ENCODE measurements around the gene MMS19.
"Not testable (repeated sequence)": the region's sequence is repeated elsewhere in the genome, so short reads cannot be mapped to it uniquely, and the experiment has no call there.

GRCh38 chr10:97479410-97479809 lies 18.8 kb downstream of the MMS19 start:
- TF ChIP-seq, protein P1, sequence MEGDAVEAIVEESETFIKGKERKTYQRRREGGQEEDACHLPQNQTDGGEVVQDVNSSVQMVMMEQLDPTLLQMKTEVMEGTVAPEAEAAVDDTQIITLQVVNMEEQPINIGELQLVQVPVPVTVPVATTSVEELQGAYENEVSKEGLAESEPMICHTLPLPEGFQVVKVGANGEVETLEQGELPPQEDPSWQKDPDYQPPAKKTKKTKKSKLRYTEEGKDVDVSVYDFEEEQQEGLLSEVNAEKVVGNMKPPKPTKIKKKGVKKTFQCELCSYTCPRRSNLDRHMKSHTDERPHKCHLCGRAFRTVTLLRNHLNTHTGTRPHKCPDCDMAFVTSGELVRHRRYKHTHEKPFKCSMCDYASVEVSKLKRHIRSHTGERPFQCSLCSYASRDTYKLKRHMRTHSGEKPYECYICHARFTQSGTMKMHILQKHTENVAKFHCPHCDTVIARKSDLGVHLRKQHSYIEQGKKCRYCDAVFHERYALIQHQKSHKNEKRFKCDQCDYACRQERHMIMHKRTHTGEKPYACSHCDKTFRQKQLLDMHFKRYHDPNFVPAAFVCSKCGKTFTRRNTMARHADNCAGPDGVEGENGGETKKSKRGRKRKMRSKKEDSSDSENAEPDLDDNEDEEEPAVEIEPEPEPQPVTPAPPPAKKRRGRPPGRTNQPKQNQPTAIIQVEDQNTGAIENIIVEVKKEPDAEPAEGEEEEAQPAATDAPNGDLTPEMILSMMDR (conservative IDR thresholded peaks at IDR 0.05): not testable (repeated sequence)
- TF ChIP-seq EZH2 (IDR thresholded peaks at IDR 0.05; ENCODE audit: low read depth): not testable (repeated sequence)

Measured in PC-9 (cell line).